SHP77 (cell line): ENCODE measurements around the gene KANSL1.
"Not testable (repeated sequence)": the region's sequence is repeated elsewhere in the genome, so short reads cannot be mapped to it uniquely, and the experiment has no call there.

ENCODE experiments used
- DNase-seq, 2 experiments: peaks; one replicate each; lab custom pipeline; 2025; lab: John Stamatoyannopoulos, UW

KANSL1 gene

DNA sequence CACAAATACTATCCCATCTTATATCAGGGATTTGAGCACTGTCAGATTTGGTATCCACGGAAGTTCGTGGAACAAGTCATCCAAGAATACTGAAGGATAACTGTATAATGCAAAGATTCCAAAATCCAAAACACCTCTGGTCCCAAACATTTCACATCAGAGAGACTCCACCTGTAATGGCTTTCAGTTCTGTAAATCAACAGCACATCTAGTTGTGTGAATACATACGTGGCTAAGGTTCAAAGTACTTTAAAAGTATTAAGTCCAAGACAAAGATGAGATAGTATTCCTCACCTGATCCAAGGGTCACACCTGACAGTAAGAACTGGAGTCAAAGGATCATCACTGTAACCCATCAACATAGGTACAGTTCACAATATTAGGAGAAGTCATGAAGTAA lies 54.8 kb downstream of the KANSL1 start:
- no peak for DNase-seq

DNA sequence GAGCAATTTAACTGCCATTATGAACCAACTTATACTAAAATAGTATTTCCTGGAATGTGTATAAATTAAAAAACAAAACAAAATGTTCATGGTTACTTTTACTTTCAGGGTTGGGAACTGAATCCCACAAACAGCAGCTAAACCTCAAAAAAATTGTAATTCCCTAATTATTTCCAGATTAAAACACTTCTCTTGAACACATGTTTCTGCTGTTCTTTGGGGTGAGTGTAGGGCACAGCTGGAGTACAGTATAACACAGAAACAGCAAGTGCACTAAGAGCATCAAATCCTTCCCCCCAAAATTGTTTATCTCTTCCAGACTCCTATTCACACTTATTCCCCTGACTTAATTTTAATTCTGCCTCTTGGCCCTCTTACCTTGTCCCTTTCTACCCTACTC lies 56.4 kb downstream of the KANSL1 start:
- DNase-seq = no peak

DNA sequence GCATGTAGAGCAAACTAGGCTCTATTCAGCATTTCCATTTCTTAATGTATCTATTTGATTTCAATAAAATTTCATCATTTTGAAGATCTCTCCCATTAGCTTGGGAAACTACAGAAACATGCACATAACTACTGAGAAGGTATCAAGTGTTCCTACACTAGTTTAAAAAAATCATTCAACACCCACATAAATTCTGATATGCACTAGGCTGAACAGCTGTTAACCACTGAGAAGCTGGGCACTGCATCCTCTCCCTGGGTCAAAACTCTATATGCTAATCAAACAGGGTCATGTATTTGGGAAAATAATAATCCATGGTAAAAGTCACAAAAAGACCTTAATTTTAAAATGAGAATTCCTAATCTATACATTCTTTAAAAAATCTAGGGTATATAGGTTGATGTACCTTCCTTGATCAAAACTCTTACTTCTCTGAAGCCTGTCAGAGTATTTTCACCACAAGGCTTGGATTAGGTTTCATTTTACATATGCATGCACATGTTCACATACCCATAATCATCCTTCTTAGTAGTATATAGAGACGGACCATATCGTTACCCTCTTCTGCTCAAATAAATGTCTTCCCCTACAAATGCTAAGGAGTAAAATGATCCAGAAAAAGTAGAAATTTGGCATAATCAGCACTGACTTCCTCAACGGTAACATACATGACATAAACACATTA lies 57.2 kb downstream of the KANSL1 start:
- no peak for DNase-seq

DNA sequence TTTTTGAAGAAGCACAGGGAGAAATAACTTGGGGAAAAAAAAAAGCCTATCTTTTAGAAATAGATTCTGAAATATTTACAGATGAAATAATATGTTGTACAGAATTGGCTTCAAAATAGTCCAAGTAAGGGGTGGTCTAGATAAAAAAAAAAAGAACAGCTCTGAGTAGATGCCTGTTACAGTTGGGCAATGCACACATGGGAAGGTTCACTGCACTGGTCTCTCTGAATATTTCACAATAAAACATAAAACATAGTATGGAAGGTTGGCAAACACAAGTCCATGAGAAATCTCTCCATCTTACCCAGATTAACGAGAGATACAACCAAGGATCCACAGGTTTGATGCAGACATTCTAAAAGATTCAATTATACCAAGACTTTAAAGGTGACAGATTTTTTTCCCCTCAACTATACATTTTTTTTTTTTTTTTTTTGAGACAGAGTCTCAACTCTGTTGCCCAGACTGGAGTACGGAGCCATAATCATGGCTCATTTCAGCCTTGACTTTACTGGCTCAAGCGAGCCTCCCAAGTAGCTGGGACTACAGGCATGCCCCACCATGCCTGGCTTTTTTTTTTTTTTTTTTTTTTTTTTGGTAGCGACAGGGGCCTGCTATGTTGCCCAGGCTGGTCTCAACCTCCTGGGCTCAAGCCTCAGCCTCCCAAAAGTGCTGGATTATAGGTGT lies 58.0 kb downstream of the KANSL1 start:
- DNase-seq = no peak

DNA sequence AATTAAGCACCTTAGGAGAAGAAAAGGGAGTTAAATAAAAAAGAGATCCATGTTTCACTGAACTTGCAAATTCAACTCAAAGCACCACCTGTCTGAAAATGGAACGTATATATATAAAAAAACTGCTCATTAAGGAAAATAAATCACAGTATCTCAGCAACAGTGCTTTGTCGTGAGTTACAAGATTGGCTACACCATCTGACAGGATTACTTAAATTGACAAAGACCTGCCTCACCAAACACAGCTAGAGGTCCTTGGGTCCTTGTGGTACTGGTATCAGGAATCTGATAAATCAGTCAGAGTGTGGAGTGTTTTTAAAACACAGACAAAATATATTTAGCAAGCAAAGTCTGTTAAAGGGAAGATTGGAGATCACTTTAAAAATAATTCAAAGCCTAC lies 63.9 kb downstream of the KANSL1 start:
- DNase-seq = no peak

DNA sequence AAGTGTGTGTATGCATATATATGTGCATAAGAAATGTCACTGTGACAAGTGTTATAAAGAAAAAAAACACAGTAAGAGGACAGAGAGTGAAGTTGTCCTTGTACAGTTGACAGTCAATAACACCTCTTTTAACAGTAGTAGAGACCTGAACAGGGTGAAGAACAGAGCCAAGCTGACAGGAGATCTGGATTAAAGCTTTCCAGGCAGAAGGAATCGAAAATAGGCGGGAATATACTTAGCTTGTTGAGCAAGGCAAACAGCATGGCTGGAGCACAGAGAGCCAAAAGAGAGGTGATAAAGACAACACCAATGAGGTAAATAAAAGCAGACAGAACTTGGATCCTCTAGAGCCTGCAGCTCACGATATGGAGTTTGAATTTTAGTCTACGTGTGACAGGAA lies 64.8 kb downstream of the KANSL1 start:
- DNase-seq = no peak

DNA sequence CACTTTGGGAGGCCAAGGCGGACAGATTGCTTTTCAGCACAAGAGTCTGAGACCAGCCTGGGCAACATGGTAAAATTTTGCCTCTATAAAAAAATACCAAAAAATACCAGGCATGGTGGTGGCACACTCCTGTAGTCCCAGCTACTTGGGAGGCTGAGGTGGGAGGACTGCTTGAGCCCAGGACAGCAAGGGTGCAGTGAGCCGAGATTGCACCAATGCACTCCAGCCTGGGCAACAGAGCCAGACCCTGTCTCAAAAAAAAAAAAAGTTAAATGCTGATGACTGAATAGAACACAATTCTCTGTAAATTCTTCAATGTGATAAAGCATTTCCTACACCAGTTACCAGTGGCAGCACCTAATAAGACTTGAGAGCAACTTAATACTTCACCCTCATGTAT lies 65.7 kb downstream of the KANSL1 start:
- no peak for DNase-seq

DNA sequence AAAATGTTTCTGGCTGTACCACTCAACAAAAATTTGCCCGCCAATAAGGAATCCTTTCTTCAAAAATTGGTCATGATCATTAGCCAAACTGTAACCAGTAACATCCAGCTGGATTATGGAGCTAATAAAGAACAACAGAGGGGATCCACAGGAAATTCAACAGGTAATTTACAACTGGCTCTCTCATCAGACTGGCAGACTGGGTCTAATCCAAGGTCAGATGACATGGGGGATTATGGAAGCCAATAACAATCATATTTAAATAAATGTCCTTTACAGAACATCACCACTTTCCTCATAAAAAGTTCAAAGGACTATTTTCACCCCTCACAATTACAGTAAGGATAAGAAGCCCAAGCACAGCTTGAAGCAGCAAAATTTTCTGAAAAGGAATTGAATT lies 66.4 kb downstream of the KANSL1 start:
- no peak for DNase-seq

DNA sequence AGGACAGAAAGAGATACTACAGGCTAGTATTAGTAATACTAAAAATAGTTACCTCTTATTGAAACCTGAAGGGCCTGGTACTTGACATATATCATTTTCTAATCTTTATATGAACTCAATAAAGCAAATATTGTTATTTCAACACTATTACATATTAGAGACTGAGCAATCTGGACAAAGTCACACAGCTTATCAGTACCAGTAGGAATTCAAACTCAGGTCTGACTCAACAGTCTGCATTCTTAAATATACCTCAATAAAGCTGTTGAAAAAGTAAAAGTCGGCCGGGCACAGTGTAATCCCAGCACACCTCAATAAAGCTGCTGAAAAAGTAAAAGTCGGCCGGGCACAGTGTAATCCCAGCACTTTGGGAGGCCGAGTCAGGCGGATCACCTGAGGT lies 67.4 kb downstream of the KANSL1 start:
- no peak for DNase-seq

DNA sequence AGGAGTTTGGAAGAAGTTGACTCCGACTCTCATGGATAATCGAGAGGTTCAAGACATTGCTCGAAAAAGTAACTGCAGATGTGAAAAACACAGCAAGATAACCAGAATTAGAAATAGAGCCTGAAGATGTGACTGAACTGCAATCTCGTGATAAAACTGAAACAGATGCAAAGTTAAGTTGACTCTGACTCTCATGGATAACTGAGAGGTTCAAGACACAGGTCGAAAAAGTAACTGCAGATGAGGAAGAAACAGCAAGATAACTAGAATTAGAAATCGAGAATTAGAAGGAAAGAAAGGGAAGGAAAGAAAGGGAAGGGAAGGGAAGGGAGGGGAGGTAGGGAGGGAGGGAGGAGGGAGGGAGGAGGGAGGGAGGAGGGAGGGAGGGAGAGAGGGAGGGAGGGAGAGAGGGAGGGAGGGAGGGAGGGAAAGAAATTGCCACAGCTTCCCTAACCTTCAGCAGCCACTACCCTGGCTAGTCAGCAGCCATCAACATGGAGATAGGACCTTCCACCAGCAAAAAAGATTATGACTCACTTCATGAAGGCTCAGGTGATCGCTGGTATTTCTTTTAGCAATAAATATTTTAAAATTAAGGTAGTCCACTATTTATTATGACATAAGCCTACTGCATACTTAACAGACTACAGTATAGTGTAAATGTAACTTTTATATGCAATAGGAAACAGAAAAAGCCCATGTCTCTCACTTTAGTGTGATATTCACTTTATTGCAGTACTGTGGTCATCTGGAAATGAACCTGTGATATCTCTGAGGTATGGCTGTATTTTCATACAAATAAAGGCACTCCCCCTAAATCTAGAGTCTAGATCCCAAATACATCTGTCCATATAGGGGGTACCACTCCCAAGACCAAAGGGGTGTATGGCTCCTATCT lies 68.3 kb downstream of the KANSL1 start:
- no peak for DNase-seq

DNA sequence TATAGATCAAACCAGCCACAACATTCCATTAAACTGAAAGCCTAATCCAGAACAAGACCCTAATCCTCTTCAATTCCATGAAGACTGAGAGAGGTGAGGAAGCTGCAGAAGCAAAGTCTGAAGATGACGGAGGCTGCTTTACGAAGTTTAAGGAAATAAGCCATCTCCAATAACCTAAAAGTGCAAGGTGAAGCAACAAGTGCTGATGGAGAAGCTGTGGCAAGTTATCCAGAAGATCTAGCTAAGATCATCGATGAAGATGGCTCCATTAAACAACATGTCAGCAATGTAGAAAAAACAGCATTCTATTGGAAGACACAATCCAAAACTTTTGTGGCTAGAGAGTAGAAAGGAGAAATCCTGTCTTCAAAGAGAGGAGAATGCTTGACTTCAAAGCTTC lies 69.6 kb downstream of the KANSL1 start:
- DNase-seq = no peak

DNA sequence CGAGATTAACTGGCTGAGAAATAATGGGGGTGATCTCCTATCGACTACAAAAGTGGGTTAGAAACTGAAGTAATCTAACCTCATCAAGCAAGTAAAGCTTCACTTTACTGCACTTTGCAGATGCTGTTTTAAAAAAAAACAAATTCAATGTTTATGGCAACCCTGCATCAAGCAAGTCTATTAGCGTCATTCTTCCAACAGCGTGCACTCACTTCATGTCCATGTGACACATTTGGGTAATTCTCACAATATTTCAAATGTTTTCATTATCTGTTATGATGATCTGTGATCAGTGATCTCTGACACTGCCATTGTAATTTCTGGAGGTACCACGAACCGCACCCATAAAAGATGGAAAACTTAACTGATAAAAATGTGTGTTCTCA lies 70.8 kb downstream of the KANSL1 start:
- DNase-seq = no peak

DNA sequence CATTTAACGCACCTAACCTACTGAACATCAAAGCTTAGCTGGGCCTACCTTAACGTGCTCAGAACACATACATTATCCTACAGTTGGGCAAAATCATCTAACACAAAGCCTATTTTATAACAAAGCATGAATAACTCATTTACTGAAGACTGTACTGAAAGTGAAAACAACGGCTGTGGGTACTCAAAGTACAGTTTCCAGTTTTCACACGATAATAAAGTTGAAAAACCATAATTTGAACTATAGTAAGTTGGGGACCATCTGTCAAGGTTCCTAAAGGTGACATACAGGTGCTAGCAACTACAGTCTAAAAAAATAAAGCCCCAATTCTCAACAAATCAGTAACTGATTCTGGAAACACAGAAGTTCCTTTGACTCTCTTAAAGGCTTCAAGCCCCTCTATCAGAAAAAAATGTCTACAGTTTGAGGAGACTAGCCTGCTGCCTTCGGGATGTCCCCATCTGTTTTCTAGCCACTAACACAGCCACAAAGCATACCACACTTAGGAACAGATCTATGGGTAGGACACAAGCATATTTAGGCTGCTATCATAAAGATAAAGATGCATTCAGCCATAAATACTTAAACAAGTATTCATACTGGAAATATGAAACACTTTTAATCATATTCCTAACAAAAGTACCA lies 71.3 kb downstream of the KANSL1 start:
- no peak for DNase-seq

DNA sequence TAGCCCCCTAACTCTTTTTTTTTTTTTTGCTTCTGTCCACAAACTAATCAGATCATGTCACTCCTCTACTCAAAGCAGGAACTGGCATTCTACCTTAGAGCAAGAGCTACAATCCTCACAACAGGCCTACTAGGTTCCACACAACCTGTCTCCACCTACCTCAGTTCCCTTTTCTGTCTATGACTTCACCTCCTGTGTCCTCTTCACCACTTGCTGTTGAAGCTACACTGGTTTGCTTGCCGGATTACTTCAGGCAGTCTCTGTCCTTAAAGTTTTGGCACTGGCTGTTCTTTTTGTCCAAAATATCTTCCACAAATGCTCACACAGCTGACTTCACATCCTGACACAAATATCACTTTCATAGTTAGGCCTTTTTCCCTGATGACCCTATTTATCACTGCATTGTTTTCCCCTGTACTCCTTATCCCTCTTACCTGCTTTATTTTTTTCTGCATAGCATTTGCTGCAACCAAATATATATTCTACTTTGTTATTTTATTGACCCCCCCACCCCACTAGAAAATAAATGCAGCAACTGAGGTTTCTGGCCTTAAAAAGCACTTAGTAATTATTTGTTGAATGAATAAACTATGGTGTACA lies 72.0 kb downstream of the KANSL1 start:
- no peak for DNase-seq

DNA sequence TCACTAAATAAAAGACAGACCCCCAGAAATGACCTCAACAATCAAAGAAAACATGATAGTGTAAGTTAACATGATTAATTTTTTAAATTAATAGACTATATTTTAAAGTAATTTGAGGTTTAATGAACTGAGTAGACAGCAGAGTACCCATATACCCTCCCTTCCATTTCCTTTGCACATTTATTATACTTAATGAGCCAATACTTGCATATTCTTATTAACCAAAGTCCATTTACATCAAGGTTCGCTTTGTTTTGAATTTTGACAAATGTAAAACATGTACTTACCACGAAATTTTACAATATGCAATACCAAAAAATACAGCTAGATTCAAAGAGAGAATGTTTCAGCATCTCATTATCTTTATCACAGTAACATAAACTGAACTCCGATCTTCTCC lies 72.7 kb downstream of the KANSL1 start:
- no peak for DNase-seq

DNA sequence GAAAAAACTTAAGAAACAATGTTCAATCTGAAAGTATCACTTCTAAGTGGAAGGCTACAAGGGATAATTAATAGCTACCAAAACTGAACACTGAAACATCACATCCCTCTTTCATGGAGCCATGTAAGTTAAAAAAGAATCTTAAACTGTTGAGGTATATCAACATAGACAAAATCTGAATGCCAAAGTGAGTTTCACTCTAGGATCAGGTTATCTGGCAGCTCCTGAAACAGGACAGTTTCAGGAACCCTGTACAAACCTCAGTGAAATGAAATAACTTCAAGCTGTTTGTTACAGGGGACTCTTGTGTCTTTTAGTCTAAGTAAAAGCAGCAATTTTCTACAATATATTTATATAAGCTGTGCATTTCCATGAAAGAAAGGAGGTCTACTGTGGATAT lies 73.2 kb downstream of the KANSL1 start:
- DNase-seq = no peak

DNA sequence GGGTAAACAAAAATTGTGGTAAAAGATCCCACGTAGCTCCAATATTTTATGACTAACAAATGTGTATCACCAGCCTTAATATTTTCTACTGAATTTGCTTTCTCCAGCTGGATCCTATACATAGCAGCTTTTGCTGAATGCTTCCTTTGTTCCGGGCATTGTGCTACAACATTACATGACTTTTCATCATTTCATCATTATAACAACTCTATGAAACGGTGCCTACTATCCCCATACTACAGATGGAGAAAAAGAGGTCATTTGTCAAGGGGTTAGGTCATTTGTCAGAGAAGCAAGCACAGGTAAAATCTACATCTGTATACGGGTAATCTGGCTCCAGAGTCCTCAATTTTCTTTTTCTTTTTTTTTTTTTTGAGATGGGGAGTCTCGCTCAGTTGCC lies 74.3 kb downstream of the KANSL1 start:
- DNase-seq = no peak

DNA sequence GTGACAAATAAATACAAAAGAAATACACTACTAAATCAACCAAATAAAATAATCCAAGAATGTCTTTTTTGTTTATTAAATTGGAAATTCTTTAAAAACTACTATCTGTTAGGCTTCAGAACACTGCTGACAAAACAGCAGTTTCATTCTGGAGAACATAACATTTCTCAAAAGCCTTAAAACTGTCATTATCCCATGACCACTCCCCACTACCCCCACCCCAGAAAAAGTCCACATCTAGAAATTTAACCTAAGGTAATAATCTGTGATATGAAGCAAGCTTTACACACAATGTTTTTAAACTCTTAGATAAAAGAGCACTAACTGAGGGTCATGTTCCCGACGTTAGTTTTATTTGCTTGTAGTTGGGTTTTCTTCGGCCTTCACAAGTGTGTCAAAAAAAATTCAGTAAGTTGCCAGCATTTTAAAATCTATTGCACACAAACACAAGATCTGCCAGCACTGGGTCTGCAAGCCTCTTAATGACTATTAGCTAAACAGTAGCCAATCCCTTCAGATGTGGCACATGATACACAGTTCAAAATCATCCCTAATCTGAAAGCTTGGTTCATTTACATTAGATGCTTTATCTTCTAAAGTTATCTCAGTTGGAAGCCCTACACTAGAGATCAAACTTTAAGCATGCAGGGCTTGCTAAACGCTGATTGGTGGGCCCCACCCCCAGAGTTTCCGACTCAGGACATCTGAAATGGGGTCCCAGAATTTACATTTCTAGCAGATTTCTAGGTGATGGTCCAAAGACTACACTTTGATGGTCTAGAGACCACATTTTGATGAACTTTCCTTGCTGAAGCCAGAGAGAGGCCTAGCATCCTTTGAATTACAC lies 75.2 kb downstream of the KANSL1 start:
- DNase-seq = no peak

DNA sequence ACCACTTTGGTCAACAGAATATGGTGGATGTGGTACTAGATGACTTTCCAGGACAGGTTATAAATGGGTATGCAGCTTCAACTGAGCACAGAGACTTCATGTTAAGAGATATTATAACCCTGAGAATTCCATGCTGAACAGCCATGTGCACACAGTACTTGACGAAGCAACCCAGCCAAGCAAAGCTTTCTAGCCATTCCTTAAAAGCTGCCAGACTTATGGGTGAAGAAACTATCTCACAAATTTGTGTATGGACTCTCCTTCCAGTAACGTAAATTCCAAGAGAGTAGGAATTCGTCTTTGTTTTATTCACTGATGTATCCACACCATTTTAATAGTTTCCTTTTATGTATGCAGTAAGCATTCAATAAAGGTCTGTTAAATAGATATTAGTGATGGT lies 76.1 kb downstream of the KANSL1 start:
- DNase-seq = no peak

DNA sequence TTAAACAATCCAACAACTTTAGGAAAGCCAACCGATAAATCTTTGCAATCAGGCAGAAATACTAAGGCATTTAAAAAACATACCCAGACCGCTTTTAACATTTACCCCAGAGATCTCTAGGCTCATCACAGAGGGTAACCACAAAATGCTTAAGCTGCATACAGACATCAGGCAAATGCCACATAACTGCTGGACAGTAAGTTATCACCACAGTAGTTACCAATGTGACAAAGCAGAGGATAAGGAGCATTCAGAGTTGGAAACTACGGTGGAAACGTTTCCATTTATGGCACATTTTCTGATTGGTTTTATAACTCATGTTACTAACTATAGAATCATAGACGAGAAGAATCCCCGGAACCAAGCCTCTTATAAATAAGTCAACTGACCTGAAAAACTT lies 77.5 kb downstream of the KANSL1 start:
- no peak for DNase-seq

DNA sequence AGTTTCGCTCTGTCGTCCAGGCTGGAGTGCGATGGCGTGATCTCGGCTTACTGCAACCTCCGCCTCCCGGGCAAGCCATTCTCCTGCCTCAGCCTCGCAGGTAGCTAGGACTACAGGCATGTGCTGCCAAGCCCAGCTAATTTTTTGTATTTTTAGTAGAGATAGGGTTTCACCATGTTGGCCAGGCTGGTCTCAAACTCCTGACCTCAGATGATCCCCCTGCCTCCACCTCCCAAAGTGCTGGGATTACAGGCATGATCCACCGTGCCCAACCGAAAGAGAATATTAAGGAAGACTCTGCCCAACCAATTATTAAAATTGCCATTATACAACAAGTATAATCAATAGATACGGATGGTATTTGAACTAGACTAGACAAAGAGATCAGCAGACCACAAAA lies 82.0 kb downstream of the KANSL1 start:
- DNase-seq = not testable (repeated sequence)
